Omental fat pad (tissue), 4 donors: ENCODE measurements around the gene COL23A1. TPM values are rescaled to one million over a fixed set of nuclear protein-coding genes. Genes with fewer than 3 reads are reported as not detected.

Experiments
- ATAC-seq: fragments of 150-250 bp; one replicate; pipeline ENCODE4 v1.9.1; 2016; ENCODE audit warnings: mild to moderate bottlenecking, moderate library complexity; ENCODE audit not compliant: low FRiP score
- DNase-seq: peaks from one replicate; pipeline ENCODE4 v3.0.0-alpha.2; 2019; ENCODE audit warnings: low spot score
- total RNA-seq, 4 donors: library from RNA; depleted of rRNA; stranded (reverse); fragments of >200 nt; gene quantifications; one replicate each; pipeline ENCODE4 v1.1.0, GENCODE V29; 2016
- TF ChIP-seq, protein P1 (sequence below), 3 donors: fragments of 450-650 bp; IDR thresholded peaks; one replicate each; pipeline ENCODE4 v1.5.1; 2016 to 2017; ENCODE audit warnings: antibody characterized with exemption in 3 of 3, mild to moderate bottlenecking in 3 of 3, moderate library complexity in 2 of 3

The COL23A1 gene
- total RNA-seq, 4 donors from 2014 or later, result 0.12 to 1.0 (median 0.49) TPM

DNA sequence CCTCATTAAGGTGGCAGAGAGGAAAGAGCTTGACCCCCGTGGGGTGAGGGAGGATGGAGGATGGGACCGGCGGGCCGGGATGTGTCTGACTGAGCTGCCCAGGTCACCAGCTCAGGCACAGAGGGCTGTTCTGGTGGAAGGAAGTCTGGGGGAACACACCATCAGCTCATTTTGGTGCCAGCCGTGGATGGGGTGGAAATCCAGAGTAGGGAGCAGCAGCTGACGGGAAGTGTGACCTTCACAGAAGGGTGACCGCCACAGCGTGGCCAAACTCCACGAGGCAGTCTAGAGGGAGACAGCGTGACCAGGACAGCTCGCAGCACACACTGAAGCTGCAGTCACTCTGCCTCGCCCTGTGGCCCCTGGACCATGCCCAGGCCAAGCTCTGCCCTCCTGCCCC is 312.3 kb downstream of the COL23A1 start:
- no peak for DNase-seq
- TF ChIP-seq, protein P1, sequence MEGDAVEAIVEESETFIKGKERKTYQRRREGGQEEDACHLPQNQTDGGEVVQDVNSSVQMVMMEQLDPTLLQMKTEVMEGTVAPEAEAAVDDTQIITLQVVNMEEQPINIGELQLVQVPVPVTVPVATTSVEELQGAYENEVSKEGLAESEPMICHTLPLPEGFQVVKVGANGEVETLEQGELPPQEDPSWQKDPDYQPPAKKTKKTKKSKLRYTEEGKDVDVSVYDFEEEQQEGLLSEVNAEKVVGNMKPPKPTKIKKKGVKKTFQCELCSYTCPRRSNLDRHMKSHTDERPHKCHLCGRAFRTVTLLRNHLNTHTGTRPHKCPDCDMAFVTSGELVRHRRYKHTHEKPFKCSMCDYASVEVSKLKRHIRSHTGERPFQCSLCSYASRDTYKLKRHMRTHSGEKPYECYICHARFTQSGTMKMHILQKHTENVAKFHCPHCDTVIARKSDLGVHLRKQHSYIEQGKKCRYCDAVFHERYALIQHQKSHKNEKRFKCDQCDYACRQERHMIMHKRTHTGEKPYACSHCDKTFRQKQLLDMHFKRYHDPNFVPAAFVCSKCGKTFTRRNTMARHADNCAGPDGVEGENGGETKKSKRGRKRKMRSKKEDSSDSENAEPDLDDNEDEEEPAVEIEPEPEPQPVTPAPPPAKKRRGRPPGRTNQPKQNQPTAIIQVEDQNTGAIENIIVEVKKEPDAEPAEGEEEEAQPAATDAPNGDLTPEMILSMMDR (IDR thresholded peaks at IDR 0.05), result no peak
- ATAC-seq, result no peak

DNA sequence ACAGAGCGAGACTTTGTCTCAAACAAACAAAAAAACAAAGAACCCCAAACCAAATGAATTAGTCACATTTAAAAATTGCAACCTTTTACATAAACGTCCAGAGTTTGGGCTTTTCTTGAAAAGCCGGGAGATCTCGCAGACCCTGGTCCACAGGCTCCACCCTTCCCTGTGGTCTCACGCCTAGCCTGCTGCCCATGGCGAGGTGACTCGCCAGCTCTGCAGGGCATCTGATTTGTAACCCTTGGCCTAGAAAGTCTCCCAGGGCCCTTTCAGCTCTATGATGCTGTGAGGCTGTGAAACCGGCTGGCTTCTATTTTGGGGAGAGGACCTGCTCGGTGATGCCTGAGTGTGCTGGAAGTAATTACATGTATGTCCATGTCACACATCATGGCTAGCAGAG is 312.8 kb downstream of the COL23A1 start:
- TF ChIP-seq, protein P1 (IDR thresholded peaks at IDR 0.05), result no peak
- no peak for DNase-seq
- ATAC-seq, result no peak

DNA sequence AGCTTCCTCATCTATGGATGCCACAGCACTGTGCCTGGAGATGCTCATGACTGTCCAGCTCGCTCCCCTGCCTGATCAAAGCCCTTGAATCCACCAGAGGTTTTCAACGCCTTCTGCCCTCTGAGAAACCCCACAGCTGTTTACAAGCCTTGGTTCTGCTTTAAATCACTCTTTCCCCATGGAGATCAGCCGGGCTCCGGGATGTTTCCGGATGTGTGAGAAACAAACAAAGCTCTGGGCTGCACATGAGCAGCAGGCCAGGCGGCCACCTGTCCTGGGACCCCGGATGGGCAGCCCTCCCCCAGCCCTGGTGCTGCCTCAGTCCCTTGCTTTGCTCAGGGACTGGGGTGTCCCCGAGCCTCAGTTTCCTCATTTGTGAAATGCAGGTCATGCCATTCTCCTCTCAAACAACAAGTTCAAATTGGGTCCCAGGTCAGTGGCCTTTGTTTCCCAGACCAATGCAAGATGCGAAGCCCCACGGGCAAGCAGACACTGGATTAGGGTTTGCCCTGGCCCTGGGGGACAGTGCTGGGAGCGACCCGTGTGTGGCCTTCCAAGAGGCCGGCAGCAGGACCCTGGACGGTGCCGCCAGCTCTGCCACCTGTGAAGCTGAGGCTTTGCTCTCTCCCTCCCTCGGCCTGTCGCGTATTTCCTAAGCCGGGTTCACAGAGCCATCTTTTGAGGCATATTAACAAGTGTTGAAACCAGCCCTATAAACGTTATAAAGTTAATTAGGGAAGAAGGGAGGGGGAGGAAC is 315.2 kb downstream of the COL23A1 start:
- ATAC-seq, result no peak
- DNase-seq, result no peak
- TF ChIP-seq, protein P1 (IDR thresholded peaks at IDR 0.05), result no peak

DNA sequence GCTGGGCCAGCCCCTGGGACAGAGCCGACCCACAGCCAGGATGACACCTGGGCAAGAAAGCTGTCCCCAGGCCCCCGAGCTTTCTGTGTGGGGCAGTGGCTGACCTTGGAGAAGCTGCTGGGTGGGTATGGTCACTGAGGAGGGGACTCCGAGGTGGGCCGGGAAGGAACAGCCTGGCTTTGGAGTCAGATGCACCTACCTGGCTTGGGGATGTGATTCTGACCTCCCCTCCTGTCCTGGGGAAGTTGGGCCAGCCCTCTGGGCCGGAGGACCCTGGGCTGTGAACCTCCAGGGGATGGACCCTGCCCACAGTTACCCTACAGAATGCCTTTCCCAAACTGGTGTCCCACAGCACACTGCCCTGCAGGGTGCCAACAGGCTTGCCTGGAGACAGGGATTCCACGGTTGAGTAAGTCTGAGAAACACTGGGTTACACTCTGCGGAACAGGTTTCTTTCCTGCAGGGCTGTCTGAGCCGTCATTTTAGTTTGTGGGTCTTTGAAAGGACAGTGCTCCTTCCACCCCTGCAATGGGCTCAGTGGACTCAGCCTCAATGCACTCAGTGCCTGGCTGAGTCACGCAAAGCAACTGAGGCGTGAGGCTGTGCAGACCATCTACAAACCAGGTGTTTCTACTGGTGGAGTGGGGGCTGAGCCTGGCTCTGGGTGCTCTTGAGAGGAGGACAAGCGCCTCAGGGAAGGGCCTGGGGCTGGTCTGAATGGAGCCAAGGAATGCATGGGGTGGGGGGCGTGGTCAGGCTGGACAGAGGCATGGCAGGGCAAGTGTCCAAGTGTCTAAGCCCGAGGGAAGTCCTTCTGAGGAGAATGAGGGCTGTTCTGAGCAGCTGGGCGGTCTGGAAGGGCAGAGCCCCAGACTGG is 316.3 kb downstream of the COL23A1 start:
- TF ChIP-seq, protein P1 (IDR thresholded peaks at IDR 0.05), result no peak
- ATAC-seq, result no peak

DNA sequence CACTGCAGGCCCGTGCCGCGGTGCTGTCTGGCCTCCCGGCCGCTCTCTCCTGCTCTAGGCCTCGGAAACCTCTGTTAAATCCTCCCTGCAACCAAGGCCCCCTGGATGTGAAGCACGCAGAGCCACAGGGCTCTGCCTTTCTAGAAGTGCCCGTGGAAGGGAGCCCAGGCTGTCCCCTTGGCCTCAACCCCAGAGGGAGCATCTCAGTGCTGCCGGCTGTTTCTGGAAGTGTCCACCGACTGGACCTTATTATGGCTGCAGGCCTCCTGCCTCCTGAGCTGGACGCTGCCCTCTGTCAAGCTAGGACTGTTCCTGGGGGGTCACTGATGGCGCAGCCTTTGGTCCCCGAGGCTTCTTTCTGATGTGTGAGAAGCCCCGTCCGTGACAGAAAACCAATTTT is 317.2 kb downstream of the COL23A1 start:
- ATAC-seq (no peak), DNase-seq (no peak)
- TF ChIP-seq, protein P1 (IDR thresholded peaks at IDR 0.05), result no peak

More for the DNA sequence above, 316.3 kb downstream of the COL23A1 start:
- no peak for DNase-seq

DNA sequence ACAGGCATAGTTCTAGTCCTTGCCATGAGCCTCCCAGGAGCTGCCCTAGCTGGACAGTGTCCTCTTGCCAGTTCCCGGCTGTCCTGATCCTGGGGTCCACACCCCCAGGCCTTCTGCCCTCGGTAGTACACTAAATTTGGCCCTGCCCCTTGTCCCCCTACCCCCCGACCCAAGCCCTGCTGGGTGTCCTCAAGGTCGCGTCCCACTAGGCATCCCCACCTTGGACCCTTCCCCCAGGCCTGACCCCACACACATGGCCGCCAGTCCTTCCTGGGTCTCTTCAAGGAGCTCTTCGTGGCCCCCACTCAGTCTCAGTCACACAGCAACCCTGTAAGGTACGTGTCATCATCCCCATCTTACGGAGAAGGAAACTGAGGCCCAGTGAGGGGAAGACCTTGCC is 317.6 kb downstream of the COL23A1 start:
- no peak for ATAC-seq
- no peak for DNase-seq
- TF ChIP-seq, protein P1 (IDR thresholded peaks at IDR 0.05), result no peak
